Osteocyte (in vitro differentiated cells): Measurements from ENCODE around the gene TMEM44. TPM values are rescaled to one million over a fixed set of nuclear protein-coding genes. Genes with fewer than 3 reads are reported as not detected.

ENCODE experiments used
- DNase-seq: peaks from one replicate; pipeline ENCODE4 v3.0.0; 2021; ENCODE audit warnings: mixed read lengths; ENCODE audit not compliant: unreplicated experiment; ENCODE audit errors: extremely low spot score
- H3K27ac Mint-ChIP-seq: one replicate; pipeline ENCODE4 v1.8.0; 2021; ENCODE audit warnings: mild to moderate bottlenecking, mixed read lengths; ENCODE audit not compliant: unreplicated experiment
- H3K27me3 Mint-ChIP-seq: one replicate; pipeline ENCODE4 v1.8.0; 2021; ENCODE audit warnings: mixed read lengths; ENCODE audit not compliant: unreplicated experiment
- H3K36me3 Mint-ChIP-seq: one replicate; pipeline ENCODE4 v1.8.0; 2021; ENCODE audit warnings: mixed read lengths; ENCODE audit not compliant: unreplicated experiment
- H3K4me1 Mint-ChIP-seq: one replicate; pipeline ENCODE4 v1.8.0; 2021; ENCODE audit warnings: mixed read lengths; ENCODE audit not compliant: unreplicated experiment
- H3K4me3 Mint-ChIP-seq: one replicate; pipeline ENCODE4 v1.8.0; 2021; ENCODE audit warnings: mild to moderate bottlenecking, moderate library complexity, mixed read lengths; ENCODE audit not compliant: unreplicated experiment
- H3K9me3 Mint-ChIP-seq: one replicate; pipeline ENCODE4 v1.8.0; 2021; ENCODE audit warnings: mixed read lengths; ENCODE audit not compliant: unreplicated experiment
- total RNA-seq: library from RNA; stranded (reverse); gene quantifications from 2 replicates; pipeline ENCODE4 v1.2.1, GENCODE V29; 2021
- TF ChIP-seq, protein P1 (sequence below): fragments of 200-600 bp; sonication (generic); IDR thresholded peaks from 2 replicates; pipeline ENCODE4 v1.5.0; 2021; ENCODE audit warnings: antibody characterized with exemption, mild to moderate bottlenecking, moderate library complexity

The TMEM44 gene
- total RNA-seq, 1 donor from 2014 or later, result 27.9 TPM

DNA sequence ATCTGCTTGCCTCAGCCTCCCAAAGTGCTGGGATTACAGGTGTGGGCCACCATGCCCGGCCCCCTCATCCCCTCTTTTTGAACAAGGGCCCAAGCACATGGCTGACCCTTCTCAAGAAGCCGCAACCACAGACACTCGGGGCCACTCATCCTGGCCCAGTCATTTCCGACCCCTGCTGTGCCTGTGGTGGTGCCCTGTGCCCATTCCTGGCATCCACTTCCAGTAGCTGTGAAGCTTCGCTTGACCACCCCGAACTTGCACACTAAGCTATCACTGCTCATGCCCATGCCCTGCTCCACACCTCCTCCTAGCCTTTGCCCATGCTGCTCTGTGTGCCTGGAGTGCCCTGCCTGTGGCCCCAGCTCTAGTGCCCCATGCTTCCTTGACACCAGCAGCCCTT, 8.3 kb downstream of the TMEM44 start:
- Mint-ChIP-seq H3K4me3 (no peak overlapping the region), H3K9me3 (no peaks in the 10 kb centered on the region), H3K27me3 (no peaks in the 10 kb centered on the region), H3K27ac (no peak overlapping the region), H3K36me3 (peaks cover 31% of the 10 kb centered on the region), H3K4me1 (no peaks in the 10 kb centered on the region)
- TF ChIP-seq, protein P1, sequence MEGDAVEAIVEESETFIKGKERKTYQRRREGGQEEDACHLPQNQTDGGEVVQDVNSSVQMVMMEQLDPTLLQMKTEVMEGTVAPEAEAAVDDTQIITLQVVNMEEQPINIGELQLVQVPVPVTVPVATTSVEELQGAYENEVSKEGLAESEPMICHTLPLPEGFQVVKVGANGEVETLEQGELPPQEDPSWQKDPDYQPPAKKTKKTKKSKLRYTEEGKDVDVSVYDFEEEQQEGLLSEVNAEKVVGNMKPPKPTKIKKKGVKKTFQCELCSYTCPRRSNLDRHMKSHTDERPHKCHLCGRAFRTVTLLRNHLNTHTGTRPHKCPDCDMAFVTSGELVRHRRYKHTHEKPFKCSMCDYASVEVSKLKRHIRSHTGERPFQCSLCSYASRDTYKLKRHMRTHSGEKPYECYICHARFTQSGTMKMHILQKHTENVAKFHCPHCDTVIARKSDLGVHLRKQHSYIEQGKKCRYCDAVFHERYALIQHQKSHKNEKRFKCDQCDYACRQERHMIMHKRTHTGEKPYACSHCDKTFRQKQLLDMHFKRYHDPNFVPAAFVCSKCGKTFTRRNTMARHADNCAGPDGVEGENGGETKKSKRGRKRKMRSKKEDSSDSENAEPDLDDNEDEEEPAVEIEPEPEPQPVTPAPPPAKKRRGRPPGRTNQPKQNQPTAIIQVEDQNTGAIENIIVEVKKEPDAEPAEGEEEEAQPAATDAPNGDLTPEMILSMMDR, result no peak
- no peak for DNase-seq

DNA sequence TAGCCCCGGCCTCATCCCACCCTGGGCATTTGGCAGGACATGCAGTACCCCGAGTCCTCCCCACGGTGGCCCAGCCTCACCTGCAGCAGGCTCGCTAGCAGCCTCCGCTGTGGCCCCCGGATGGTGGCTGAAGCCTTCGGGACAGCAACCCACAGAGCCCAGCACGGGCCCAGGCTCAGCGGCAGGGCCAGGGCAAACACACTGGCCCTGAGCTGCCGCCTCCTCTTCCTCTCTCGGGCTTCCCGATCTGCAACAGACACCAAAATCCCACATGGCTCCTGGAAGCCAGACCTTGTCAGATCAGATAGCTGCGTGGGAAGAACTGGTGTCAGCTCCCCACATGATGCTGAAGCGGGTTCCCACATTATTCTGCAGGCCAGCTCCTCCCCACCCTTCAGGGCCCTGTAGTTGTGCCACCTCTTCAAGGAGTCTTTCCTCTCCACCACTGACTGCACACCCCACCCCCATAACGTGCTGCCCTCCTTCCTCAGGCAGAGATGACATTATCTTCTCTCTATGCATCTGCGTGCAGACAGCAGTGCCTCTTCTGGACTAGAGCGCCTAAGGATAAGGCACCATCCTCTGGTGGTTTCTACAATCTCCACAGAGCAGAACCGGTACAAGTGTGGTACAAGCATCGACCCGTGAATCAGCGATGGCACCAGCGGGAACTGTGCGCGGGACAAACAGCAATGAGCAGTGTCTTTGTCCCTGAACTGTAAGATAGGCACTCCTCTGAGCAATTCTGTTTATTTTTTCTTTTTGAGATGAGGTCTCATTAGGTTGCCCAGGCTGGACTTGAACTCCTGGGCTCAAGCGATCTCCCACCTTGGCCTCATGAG, 9.5 kb downstream of the TMEM44 start:
- H3K36me3 Mint-ChIP-seq, result peaks cover 31% of the 10 kb centered on the region
- no peak for DNase-seq
- no peak overlapping the region for H3K4me3 Mint-ChIP-seq
- no peaks in the 10 kb centered on the region for H3K9me3 Mint-ChIP-seq
- no peak overlapping the region for H3K27ac Mint-ChIP-seq
- no peaks in the 10 kb centered on the region for H3K27me3 Mint-ChIP-seq
- TF ChIP-seq, protein P1, result no peak
- no peaks in the 10 kb centered on the region for H3K4me1 Mint-ChIP-seq

DNA sequence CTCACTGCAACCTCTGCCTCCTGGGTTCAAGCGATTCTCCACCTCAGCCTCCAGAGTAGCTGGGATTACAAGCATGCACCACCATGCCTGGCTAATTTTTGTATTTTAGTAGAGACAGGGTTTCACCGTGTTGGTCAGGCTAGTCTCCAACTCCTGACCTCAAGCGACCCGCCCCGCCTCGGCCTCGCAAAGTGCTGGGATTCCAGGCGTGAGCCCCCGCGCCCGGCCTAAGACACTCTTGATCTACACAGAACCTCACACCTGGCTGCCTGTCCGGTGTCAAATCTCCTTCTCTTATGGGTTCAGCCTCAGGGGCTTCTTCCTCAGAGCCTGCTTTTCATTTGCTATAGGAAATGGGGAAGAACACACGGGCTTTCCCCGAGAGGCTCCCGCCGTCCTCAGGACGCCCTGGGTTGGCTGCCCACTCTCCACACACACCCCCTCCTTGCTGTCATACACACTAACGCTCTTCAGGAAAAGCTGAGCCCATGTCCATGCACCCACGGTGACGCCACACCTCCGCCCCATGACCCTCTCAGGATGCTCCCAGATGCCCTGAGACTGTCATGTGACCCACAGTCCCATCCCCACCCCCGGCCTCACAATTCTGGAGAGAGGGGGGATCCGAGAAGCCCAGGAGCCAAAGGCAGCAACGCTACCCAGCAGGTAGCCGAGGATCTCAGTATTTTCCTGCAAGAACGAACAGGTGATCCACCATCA, 10.4 kb downstream of the TMEM44 start:
- H3K27me3 Mint-ChIP-seq, result no peaks in the 10 kb centered on the region
- H3K36me3 Mint-ChIP-seq, result peaks cover 26% of the 10 kb centered on the region
- TF ChIP-seq, protein P1, result no peak
- H3K4me3 Mint-ChIP-seq, result no peak overlapping the region
- DNase-seq, result no peak
- no peak overlapping the region for H3K27ac Mint-ChIP-seq
- H3K9me3 Mint-ChIP-seq, result no peaks in the 10 kb centered on the region
- no peaks in the 10 kb centered on the region for H3K4me1 Mint-ChIP-seq

DNA sequence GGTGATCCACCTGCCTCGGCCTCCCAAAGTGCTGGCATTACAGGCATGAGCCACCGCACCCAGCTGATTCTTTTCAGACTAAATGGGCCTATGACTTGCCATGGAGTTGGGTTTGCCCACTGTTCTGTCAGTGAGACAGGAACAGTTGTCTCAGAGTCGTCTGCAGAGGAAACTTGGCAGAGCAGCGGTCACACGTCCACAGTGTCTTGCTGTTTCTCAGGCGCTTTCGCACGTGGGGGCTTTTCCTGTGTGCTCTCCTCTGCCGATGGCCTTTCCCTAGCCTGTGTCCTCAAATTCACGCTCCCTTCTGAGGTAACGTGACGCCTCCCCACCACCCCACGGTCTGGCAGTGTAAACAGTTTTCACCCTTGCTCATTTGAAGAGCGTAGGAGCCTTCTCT, 11.3 kb downstream of the TMEM44 start:
- Mint-ChIP-seq H3K4me3 (no peak overlapping the region), H3K27me3 (no peaks in the 10 kb centered on the region), H3K36me3 (peaks cover 27% of the 10 kb centered on the region), H3K9me3 (no peaks in the 10 kb centered on the region), H3K4me1 (no peaks in the 10 kb centered on the region), H3K27ac (no peak overlapping the region)
- no peak for DNase-seq
- TF ChIP-seq, protein P1, result no peak

DNA sequence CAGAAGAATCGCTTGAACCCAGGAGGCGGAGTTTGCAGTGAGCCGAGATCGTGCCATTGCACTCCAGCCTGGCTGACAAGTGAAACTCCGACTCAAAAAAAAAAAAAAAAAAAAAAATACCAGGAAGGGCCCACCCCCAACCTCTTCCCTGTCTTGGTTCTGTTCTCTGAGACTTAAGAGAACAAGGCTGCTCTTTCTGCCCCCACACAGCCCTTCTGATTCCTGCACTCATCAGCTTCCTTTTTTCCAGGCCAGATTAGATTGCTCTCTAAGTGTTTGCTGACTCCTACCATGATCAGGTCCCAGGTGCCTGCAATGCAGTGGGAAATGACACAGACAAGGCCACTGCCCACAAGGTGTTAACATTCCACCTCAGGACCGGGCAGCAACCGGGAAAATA, 13.0 kb downstream of the TMEM44 start:
- TF ChIP-seq, protein P1, result no peak
- Mint-ChIP-seq H3K4me1 (no peaks in the 10 kb centered on the region), H3K36me3 (peaks cover 22% of the 10 kb centered on the region), H3K27ac (no peak overlapping the region), H3K9me3 (no peaks in the 10 kb centered on the region), H3K27me3 (no peaks in the 10 kb centered on the region), H3K4me3 (no peak overlapping the region)
- no peak for DNase-seq
